ENCODE data around the gene ANKRD40.

GRCh38 chr17:50725769-50726655, 18.3 kb upstream of the ANKRD40 start:
- no peak for TF ChIP-seq ZNF274 (IDR thresholded peaks at IDR 0.05; ENCODE audit: low read depth, low read length)
- TF ChIP-seq YY1 (IDR thresholded peaks at IDR 0.05; ENCODE audit: insufficient read depth, insufficient read length) = no peak
